GM10248 (cell line): ENCODE results near the gene EXOC3L4.

ENCODE experiments used
- CTCF ChIA-PET: fragments of 300-600 bp; sonication (Branson Sonifier 250); formaldehyde crosslinking; extraction: SDS; loops from one replicate; lab custom pipeline; 2021; ENCODE audit warnings: antibody characterized with exemption; lab: Yijun Ruan, JAX
- POLR2A ChIA-PET: fragments of 350-650 bp; sonication (Branson Sonifier 250); formaldehyde crosslinking; extraction: SDS; loops from one replicate; lab custom pipeline; 2020; ENCODE audit warnings: antibody characterized with exemption; lab: Yijun Ruan, JAX
- DNase-seq: peaks from one replicate; pipeline ENCODE4 v3.0.0; 2012; ENCODE audit errors: extremely low spot score
- CTCF ChIP-seq: IDR thresholded peaks from 2 replicates; pipeline ENCODE4 v1.5.1; 2012; ENCODE audit warnings: mild to moderate bottlenecking, low read depth; ENCODE audit errors: extremely low read depth, missing control alignments, control extremely low read depth

The EXOC3L4 gene

DNA sequence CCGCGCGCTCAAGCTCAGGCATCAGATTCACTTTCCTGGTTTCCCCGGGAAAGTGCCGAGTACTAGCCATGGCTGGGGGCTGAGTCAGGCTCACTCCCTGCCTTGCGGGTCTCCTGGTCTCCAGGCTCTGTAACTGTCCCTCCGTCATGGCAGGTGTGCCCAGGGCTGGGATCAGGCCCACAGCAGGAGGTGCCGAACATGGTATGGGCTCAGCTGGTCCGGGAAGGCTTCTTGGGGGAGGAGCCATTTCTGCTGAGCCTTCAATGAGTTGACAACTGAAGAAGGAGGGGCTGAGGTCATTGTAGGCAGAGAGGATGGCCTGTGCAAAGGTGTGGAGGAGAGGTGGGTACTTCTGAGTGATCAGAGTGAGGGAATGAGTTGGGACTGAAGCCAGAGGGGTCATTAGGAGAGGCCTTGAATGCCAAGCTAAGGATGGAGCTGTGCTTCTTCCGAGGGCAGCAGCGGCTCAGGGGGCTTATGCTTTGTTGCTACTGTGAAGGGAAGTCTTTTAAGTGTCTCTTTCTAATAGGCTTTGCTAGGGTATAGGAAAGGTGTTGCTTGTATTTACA lies 769 bp downstream of the EXOC3L4 start:
- POLR2A ChIA-PET = no interaction called here
- DNase-seq = no peak

DNA sequence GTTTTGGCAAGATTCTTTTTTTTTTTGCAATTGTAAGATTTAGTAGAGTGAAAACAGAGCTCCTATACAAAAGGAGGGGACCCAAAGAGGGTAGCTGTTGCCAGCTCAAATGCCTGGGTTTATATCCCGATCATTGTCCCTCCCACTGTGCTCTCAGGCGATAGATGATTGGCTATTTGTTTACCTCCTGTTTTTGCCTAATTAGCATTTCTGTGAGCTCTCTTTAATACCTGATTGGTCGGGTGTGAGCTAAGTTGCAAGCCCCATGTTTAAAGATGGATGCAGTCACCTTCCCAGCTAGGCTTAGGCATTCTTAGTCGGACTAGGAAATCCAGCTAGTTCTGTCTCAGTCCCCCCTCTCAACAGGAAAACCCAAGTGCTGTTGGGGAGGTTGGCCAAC lies 1.9 kb downstream of the EXOC3L4 start:
- ChIA-PET CTCF (interaction anchor here (1.0 to 4.8 kb wide), 8 partner anchors 9 to 572 kb away, joined by 3 to 70 read pairs (median 6); no protein-coding TSS in a partner anchor), POLR2A (interaction anchor here (0.6 kb wide), 1 partner anchor 44 kb away, joined by 3 read pairs; no protein-coding TSS in a partner anchor)
- TF ChIP-seq CTCF = no peak
- DNase-seq = no peak

More for the DNA sequence above, 769 bp downstream of the EXOC3L4 start:
- CTCF ChIA-PET = interaction anchor here (0.5 to 4.8 kb wide), 9 partner anchors 9 to 571 kb away, joined by 3 to 70 read pairs (median 3); no protein-coding TSS in a partner anchor
- no peak for TF ChIP-seq CTCF

- TF ChIP-seq CTCF = no peak
- DNase-seq = no peak
- POLR2A ChIA-PET = interaction anchor here (0.6 kb wide), 1 partner anchor 767 kb away, joined by 4 read pairs; no protein-coding TSS in a partner anchor
- CTCF ChIA-PET = interaction anchor here (0.6 to 4.8 kb wide), 5 partner anchors 8 to 294 kb away, joined by 3 to 70 read pairs (median 10); no protein-coding TSS in a partner anchor
These were observed 2.9 kb downstream of the EXOC3L4 start for GRCh38 chr14:103097244-103097993.

GRCh38 chr14:103097994-103098957 lies 3.8 kb downstream of the EXOC3L4 start:
- CTCF ChIA-PET = interaction anchor here (0.6 to 4.8 kb wide), 4 partner anchors 7 to 293 kb away, joined by 3 to 70 read pairs (median 4); no protein-coding TSS in a partner anchor
- no peak for TF ChIP-seq CTCF
- POLR2A ChIA-PET = interaction anchor here (0.6 kb wide), 1 partner anchor 766 kb away, joined by 4 read pairs; no protein-coding TSS in a partner anchor
- DNase-seq = no peak

DNA sequence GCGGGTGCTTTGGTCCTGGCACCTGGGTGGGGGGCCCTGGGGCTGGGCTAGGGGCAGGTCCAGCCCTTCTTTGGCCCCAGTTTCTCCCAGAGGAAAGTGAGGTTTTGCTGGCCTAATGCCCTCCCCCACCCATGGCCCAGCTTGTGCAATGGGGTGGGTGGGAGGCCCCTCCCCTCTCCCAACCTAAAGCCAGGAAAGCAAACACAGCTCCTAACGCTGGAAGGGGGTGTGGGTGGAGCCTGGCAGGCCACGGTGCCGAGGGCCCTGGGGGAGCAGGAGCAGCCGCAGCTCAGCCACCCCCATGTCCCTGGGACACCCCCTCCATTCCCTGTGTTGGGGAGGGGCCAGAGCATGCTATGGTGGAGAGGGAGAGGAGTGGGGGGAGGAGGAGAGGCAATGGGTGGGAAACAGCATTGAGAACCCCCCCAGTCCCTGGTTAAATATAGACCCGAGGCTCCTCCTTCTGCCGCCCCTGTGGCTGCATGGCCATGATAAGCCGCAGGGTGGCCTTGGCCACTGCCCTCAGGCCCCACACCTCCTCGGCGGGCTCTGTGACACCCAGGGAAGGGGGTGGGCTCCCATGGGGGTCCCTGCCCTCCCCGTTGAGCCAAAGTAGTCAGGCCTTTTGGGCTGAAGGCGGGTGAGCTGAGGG lies 4.7 kb downstream of the EXOC3L4 start:
- TF ChIP-seq CTCF = no peak
- DNase-seq = no peak
- ChIA-PET POLR2A (no interaction called here), CTCF (interaction anchor here (2.0 to 8.0 kb wide), 4 partner anchors 9 to 192 kb away, joined by 5 to 41 read pairs (median 6); partner anchors contain the start of gene TNFAIP2)
